ENCODE measurements around the gene LRRC49. TPM values are rescaled to one million over a fixed set of nuclear protein-coding genes. Genes with fewer than 3 reads are reported as not detected.
"Not testable (repeated sequence)": the region's sequence is repeated elsewhere in the genome, so short reads cannot be mapped to it uniquely, and the experiment has no call there.

The LRRC49 gene
- 12.5 TPM for polyA plus RNA-seq (2013, experiment 1 of 2; ENCODE audit: insufficient read length)
- 12.2 TPM for polyA plus RNA-seq (2013, experiment 2 of 2; ENCODE audit: insufficient read length)

GRCh38 chr15:70892002-70892911, at the start of gene LRRC49, which contains the start of gene THAP10:
Gene LRRC49, plus strand, starts transcription at chr15:70892826. Its CDS starts 69 bp downstream, at chr15:70892895.
Gene THAP10, minus strand, starts transcription at chr15:70892433. Its CDS starts 161 bp downstream, at chr15:70892272.
- DNase-seq: peak; percentile 96

GRCh38 chr15:70845602-70846360, 46.8 kb upstream of the LRRC49 start:
- DNase-seq: no peak

- DNase-seq: no peak
Measured at GRCh38 chr15:70851889-70852288, 40.7 kb upstream of the LRRC49 start.

GRCh38 chr15:70852501-70853317, 39.9 kb upstream of the LRRC49 start:
- peak; percentile 82 for DNase-seq

- no peak for DNase-seq
Measured at GRCh38 chr15:70853318-70853972, 39.2 kb upstream of the LRRC49 start.

GRCh38 chr15:70853973-70854665, 38.5 kb upstream of the LRRC49 start, which contains the start of gene LARP6:
Gene LARP6, minus strand, starts transcription at chr15:70854157. Its CDS starts 69 bp downstream, at chr15:70854088.
- DNase-seq: peak; percentile 77

- peak; percentile 73 for DNase-seq
Measured at GRCh38 chr15:70854666-70854976, 38.0 kb upstream of the LRRC49 start.

GRCh38 chr15:70855764-70856163, 36.9 kb upstream of the LRRC49 start:
- no peak for DNase-seq

GRCh38 chr15:70856177-70856883, 36.3 kb upstream of the LRRC49 start:
- peak; percentile 90 for DNase-seq

- DNase-seq: peak; percentile 100
Measured at GRCh38 chr15:70856884-70857561, 35.6 kb upstream of the LRRC49 start.

GRCh38 chr15:70857562-70858285, 34.9 kb upstream of the LRRC49 start:
- DNase-seq: peak; percentile 85

GRCh38 chr15:70858614-70859321, 33.9 kb upstream of the LRRC49 start:
- not testable (repeated sequence) for DNase-seq

- DNase-seq: no peak
Measured at GRCh38 chr15:70859322-70859908, 33.2 kb upstream of the LRRC49 start.

GRCh38 chr15:70859998-70860397, 32.6 kb upstream of the LRRC49 start:
- no peak for DNase-seq

- DNase-seq: peak; percentile 90
Measured at GRCh38 chr15:70863450-70864218, 29.0 kb upstream of the LRRC49 start.

GRCh38 chr15:70866982-70867641, 25.5 kb upstream of the LRRC49 start:
- DNase-seq: peak; percentile 33

Data from fibroblast of skin of scalp (primary cell).